Stimulated activated CD4-positive, alpha-beta T cell treated with anti-CD3 and anti-CD28 coated beads, TNF-alpha, amount 100 ng/mL, for 24 hours (primary cell): Measurements from ENCODE around the gene FSCN2.

ENCODE experiments used
- DNase-seq, 3 experiments: peaks; one replicate each; pipeline ENCODE4 v3.0.0-alpha.2; 2020; ENCODE audit warnings: low read depth in 3 of 3

The FSCN2 gene

GRCh38 chr17:81539961-81540675 lies 11.9 kb downstream of the FSCN2 start:
- DNase-seq = no peak

GRCh38 chr17:81540676-81541027 lies 12.5 kb downstream of the FSCN2 start:
- no peak for DNase-seq

GRCh38 chr17:81541123-81541522 lies 12.9 kb downstream of the FSCN2 start:
- DNase-seq = no peak

- no peak for DNase-seq
Measured at GRCh38 chr17:81542431-81543338, 14.5 kb downstream of the FSCN2 start.

- no peak for DNase-seq
Measured at GRCh38 chr17:81543339-81543675, 15.1 kb downstream of the FSCN2 start.

- no peak for DNase-seq
Measured at GRCh38 chr17:81543756-81544155, 15.6 kb downstream of the FSCN2 start.

- DNase-seq = no peak
Measured at GRCh38 chr17:81544281-81544974, 16.3 kb downstream of the FSCN2 start.

GRCh38 chr17:81545160-81545949 lies 17.2 kb downstream of the FSCN2 start:
- DNase-seq = no peak

GRCh38 chr17:81546906-81547613 lies 18.9 kb downstream of the FSCN2 start:
- DNase-seq = no peak

GRCh38 chr17:81547614-81547982 lies 19.4 kb downstream of the FSCN2 start:
- DNase-seq = no peak

GRCh38 chr17:81549031-81549557 lies 20.9 kb downstream of the FSCN2 start:
- no peak for DNase-seq

- DNase-seq = no peak
Measured at GRCh38 chr17:81549826-81550225, 21.6 kb downstream of the FSCN2 start.

GRCh38 chr17:81550285-81550684 lies 22.1 kb downstream of the FSCN2 start:
- DNase-seq = no peak

GRCh38 chr17:81550830-81551457 lies 22.8 kb downstream of the FSCN2 start:
- DNase-seq = no peak

- no peak for DNase-seq
Measured at GRCh38 chr17:81551458-81552243, 23.5 kb downstream of the FSCN2 start.

GRCh38 chr17:81552244-81553017 lies 24.3 kb downstream of the FSCN2 start, which contains the start of gene FAAP100:
TSS of gene FAAP100 (minus strand) at chr17:81552353. CDS start at chr17:81552330, 23 bp downstream.
- DNase-seq = peak; percentile 59 to 80 (median 68)

GRCh38 chr17:81553018-81553615 lies 24.9 kb downstream of the FSCN2 start:
- peak; percentile 56 to 84 (median 58) for DNase-seq

GRCh38 chr17:81553616-81554181 lies 25.5 kb downstream of the FSCN2 start:
- DNase-seq = no peak
